ENCODE data around the gene ATRX. TPM values are rescaled to one million over a fixed set of nuclear protein-coding genes. Genes with fewer than 3 reads are reported as not detected.
A peak's percentile ranks its signal among the peaks of the same experiment; 100 is the strongest.
"Not testable (repeated sequence)": the region's sequence is repeated elsewhere in the genome, so short reads cannot be mapped to it uniquely, and the experiment has no call there.

ATRX gene
- total RNA-seq: 10 to 100 TPM; 28.7 to 96.5 (median 36.9) TPM

GRCh38 chrX:77785486-77786364 lies at the start of gene ATRX:
Gene ATRX (minus strand): TSS chrX:77786216. CDS start chrX:77786001, 215 bp downstream.
- WGBS, 2 donors: 0 to 35% methylated on average over 18 to 31 of the region's 61 CpGs
- peaks cover 0 to 50% (median 8%) of the 10 kb centered on the region in 3 donors for H3K4me1 ChIP-seq
- H3K4me3 ChIP-seq: peak within 1 kb of the TSS; percentile 57 to 80 (median 72)
- H3K9me3 ChIP-seq: no peaks in the 10 kb centered on the region
- TF ChIP-seq POLR2A (IDR thresholded peaks at IDR 0.05) (peak in 2 of 4 donors; percentile 20 to 56), CTCF (IDR thresholded peaks at IDR 0.05) (no peak)
- intact Hi-C loops (cut with DNase I): no loop called here
- DNase-seq: peak; percentile 8
- H3K27ac ChIP-seq: peak within 1 kb of the TSS; percentile 90 to 97 (median 92)
- no peaks in the 10 kb centered on the region for H3K36me3 ChIP-seq
- no peaks in the 10 kb centered on the region for H3K27me3 ChIP-seq

GRCh38 chrX:77831544-77831943 lies 45.5 kb upstream of the ATRX start:
- H3K27me3 ChIP-seq; H3K9me3 ChIP-seq; DNase-seq; H3K27ac ChIP-seq; H3K4me3 ChIP-seq; intact Hi-C loops (cut with DNase I); H3K4me1 ChIP-seq: not testable (repeated sequence)
- peaks cover 0 to 17% (median 0%) of the 10 kb centered on the region in 3 donors for H3K36me3 ChIP-seq
- 78 to 97% methylated on average over 5 of the region's 5 CpGs for WGBS, 2 donors

- H3K9me3 ChIP-seq; H3K27ac ChIP-seq; DNase-seq; intact Hi-C loops (cut with DNase I); H3K4me1 ChIP-seq; H3K4me3 ChIP-seq; H3K27me3 ChIP-seq: not testable (repeated sequence)
- H3K36me3 ChIP-seq: peaks cover 0 to 22% (median 0%) of the 10 kb centered on the region in 3 donors
- 86 to 88% methylated on average over 1 to 2 of the region's 2 CpGs for WGBS, 2 donors
These were observed 36.0 kb upstream of the ATRX start for GRCh38 chrX:77821989-77822388.

GRCh38 chrX:77820091-77820727 lies 34.2 kb upstream of the ATRX start:
- intact Hi-C loops (cut with DNase I): no loop called here
- 61 to 87% methylated on average over 3 to 9 of the region's 9 CpGs for whole genome bisulfite sequencing, 2 donors

GRCh38 chrX:77814210-77814609 lies 28.2 kb upstream of the ATRX start:
- no peak for DNase-seq
- TF ChIP-seq POLR2A (IDR thresholded peaks at IDR 0.05) (no peak), CTCF (IDR thresholded peaks at IDR 0.05) (no peak)
- no peak overlapping the region for H3K27ac ChIP-seq
- H3K4me1 ChIP-seq: no peaks in the 10 kb centered on the region
- H3K27me3 ChIP-seq: no peaks in the 10 kb centered on the region
- intact Hi-C loops (cut with DNase I): no loop called here
- H3K4me3 ChIP-seq: no peak overlapping the region
- H3K9me3 ChIP-seq: no peaks in the 10 kb centered on the region
- no peaks in the 10 kb centered on the region for H3K36me3 ChIP-seq
- WGBS, 2 donors: 82 to 100% methylated on average over 1 of the region's 1 CpG

More at GRCh38 chrX:77820091-77820727, 34.2 kb upstream of the ATRX start:
- H3K4me1 ChIP-seq: no peaks in the 10 kb centered on the region
- no peak overlapping the region for H3K27ac ChIP-seq
- TF ChIP-seq CTCF (IDR thresholded peaks at IDR 0.05): no peak
- no peak for TF ChIP-seq POLR2A (IDR thresholded peaks at IDR 0.05)
- H3K9me3 ChIP-seq: no peaks in the 10 kb centered on the region
- H3K4me3 ChIP-seq: no peak overlapping the region
- H3K36me3 ChIP-seq: peaks cover 0 to 14% (median 0%) of the 10 kb centered on the region in 3 donors
- DNase-seq: no peak
- H3K27me3 ChIP-seq: no peaks in the 10 kb centered on the region

- 57 to 62% methylated on average over 1 of the region's 1 CpG for WGBS, 2 donors
- DNase-seq: no peak
- Histone ChIP-seq H3K4me3 (no peak overlapping the region), H3K36me3 (no peaks in the 10 kb centered on the region), H3K27ac (no peak overlapping the region), H3K27me3 (no peaks in the 10 kb centered on the region), H3K4me1 (no peaks in the 10 kb centered on the region), H3K9me3 (no peaks in the 10 kb centered on the region)
- intact Hi-C loops (cut with DNase I): no loop called here
- no peak for TF ChIP-seq POLR2A (IDR thresholded peaks at IDR 0.05)
- TF ChIP-seq CTCF (IDR thresholded peaks at IDR 0.05): no peak
These were observed 16.2 kb upstream of the ATRX start for GRCh38 chrX:77802201-77802600.

Data from esophagus squamous epithelium (tissue), 5 donors.